ENCODE measurements around the gene ZNF512B.
"Not testable (repeated sequence)": the region's sequence is repeated elsewhere in the genome, so short reads cannot be mapped to it uniquely, and the experiment has no call there.

The ZNF512B gene

DNA sequence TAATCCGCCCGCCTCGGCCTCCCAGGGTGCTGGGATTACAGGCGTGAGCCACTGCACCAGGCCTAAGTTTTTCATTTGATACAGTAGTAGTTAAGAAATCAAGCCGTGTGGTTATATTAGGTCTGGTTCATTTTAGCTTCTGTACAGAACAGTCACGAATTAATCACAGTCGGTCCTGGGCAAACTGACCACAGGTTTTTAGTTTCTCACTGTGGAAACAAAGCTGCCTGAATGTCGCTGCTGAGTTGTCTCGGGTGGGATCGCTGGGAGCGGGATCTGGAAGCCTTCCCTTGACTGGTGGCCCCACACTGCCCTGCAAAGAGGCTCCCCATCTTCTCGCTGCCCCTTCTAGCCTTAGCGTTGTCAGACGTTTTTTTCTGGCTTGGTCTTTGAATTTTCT is 32.1 kb downstream of the ZNF512B start:
- Histone ChIP-seq H3K27ac (ENCODE audit: low read depth, low read length, severe bottlenecking) (no peak overlapping the region), H3K36me3 (ENCODE audit: control insufficient read depth, insufficient read depth, low read length) (peaks cover 73% of the 10 kb centered on the region), H3K4me1 (ENCODE audit: control insufficient read depth, insufficient read depth, low read length, poor library complexity, severe bottlenecking) (no peaks in the 10 kb centered on the region), H3K9me3 (ENCODE audit: control insufficient read depth, low read length) (no peaks in the 10 kb centered on the region), H3K4me3 (ENCODE audit: extremely low read depth, insufficient read depth, low read length, poor library complexity, severe bottlenecking) (no peak overlapping the region)
- WGBS, 2 experiments (ENCODE audit: insufficient coverage in 2 of 2): 93 to 99% methylated on average over 11 to 14 of the region's 14 CpGs

DNA sequence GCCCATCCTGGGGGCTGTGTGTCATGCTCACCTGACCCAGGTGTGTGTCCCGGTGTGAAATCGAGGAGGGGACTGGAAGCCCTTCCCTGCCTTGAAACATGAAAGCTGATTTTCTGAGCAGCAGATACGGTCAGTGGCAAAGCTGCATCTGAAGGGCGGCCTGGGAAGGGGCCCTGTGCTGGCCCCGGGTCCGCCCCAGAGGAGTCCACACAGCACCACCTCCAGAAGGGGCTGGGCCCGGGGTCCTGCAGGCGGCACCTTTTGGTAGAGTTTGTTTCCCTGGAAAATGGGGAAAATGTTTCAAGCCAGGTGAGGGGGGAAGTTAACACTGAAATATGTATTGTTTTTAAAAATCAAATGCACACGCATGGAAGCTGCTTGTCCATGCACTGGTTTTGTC is 34.3 kb downstream of the ZNF512B start:
- Histone ChIP-seq H3K36me3 (ENCODE audit: control insufficient read depth, insufficient read depth, low read length) (peaks cover 85% of the 10 kb centered on the region), H3K27ac (ENCODE audit: low read depth, low read length, severe bottlenecking) (no peak overlapping the region), H3K4me3 (ENCODE audit: extremely low read depth, insufficient read depth, low read length, poor library complexity, severe bottlenecking) (no peak overlapping the region), H3K4me1 (ENCODE audit: control insufficient read depth, insufficient read depth, low read length, poor library complexity, severe bottlenecking) (no peaks in the 10 kb centered on the region), H3K9me3 (ENCODE audit: control insufficient read depth, low read length) (no peaks in the 10 kb centered on the region)
- 97 to 99% methylated on average over 9 of the region's 9 CpGs for WGBS, 2 experiments (ENCODE audit: insufficient coverage in 2 of 2)

DNA sequence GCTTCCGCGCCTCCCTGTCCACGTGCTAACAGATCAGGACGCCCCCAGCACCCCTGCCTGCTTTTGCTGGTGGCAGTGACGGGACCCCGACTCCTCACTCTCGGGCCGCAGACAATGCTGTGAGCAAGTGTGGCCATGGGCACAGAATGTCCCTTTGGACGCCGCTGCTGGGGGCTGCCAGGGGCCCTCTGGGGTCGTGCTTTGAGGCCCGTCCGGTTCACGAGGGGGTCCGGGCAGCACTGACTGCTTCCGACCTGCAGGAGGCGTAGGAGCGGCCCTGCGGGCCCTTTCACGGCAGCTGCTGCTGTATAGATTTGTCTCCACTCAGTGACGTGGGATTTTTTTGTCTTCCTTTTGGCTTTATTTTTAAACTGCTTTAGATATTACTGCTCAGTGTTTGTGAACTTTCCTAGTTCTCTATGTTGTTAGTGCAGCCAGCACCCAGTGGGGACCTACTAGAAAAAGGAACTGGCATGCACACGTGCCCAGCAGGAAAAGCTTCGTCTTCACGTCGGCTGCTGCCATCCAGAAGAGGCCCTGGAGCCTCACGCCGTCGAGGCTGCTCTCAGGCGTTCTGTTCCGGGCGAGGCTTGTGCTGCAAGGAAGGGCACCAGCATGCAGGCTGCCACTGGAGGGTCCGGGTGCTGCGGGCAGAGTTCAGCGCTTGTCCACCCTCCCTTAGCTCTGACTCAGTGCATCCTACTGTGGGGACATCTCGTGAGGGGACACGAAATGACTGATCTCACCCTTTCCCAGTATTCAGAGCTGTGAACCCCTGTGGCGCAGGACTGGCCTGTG is 35.3 kb downstream of the ZNF512B start:
- H3K4me1 ChIP-seq (ENCODE audit: control insufficient read depth, insufficient read depth, low read length, poor library complexity, severe bottlenecking): no peaks in the 10 kb centered on the region
- WGBS, 2 experiments (ENCODE audit: insufficient coverage in 2 of 2): 87 to 91% methylated on average over 27 to 34 of the region's 37 CpGs
- no peak overlapping the region for H3K4me3 ChIP-seq (ENCODE audit: extremely low read depth, insufficient read depth, low read length, poor library complexity, severe bottlenecking)
- no peak overlapping the region for H3K27ac ChIP-seq (ENCODE audit: low read depth, low read length, severe bottlenecking)
- H3K9me3 ChIP-seq (ENCODE audit: control insufficient read depth, low read length): no peaks in the 10 kb centered on the region
- peaks cover 83% of the 10 kb centered on the region for H3K36me3 ChIP-seq (ENCODE audit: control insufficient read depth, insufficient read depth, low read length)

DNA sequence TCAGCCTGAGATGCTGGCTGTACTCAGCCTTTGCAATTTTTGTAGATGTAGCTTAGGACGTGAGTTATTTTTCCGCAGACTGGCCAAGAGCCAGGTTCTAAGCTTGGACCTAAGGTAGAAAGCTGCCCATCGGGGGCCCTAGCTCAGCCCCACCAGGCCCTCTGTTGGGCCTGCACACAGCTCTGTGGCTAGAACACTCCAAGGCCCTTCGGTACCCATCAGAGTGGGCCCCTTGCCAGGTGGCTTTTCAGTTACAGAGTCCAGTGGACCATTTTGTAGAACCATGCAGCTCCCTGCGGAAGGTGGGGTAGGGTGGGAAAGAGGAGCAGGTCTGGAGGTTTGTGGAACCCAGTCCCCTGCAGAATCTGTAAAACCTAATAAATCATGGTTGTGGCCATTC is 36.1 kb downstream of the ZNF512B start:
- Histone ChIP-seq H3K9me3 (ENCODE audit: control insufficient read depth, low read length) (no peaks in the 10 kb centered on the region), H3K4me3 (ENCODE audit: extremely low read depth, insufficient read depth, low read length, poor library complexity, severe bottlenecking) (no peak overlapping the region), H3K27ac (ENCODE audit: low read depth, low read length, severe bottlenecking) (no peak overlapping the region), H3K4me1 (ENCODE audit: control insufficient read depth, insufficient read depth, low read length, poor library complexity, severe bottlenecking) (no peaks in the 10 kb centered on the region), H3K36me3 (ENCODE audit: control insufficient read depth, insufficient read depth, low read length) (peaks cover 86% of the 10 kb centered on the region)
- 95 to 100% methylated on average over 3 to 4 of the region's 5 CpGs for WGBS, 2 experiments (ENCODE audit: insufficient coverage in 2 of 2)

DNA sequence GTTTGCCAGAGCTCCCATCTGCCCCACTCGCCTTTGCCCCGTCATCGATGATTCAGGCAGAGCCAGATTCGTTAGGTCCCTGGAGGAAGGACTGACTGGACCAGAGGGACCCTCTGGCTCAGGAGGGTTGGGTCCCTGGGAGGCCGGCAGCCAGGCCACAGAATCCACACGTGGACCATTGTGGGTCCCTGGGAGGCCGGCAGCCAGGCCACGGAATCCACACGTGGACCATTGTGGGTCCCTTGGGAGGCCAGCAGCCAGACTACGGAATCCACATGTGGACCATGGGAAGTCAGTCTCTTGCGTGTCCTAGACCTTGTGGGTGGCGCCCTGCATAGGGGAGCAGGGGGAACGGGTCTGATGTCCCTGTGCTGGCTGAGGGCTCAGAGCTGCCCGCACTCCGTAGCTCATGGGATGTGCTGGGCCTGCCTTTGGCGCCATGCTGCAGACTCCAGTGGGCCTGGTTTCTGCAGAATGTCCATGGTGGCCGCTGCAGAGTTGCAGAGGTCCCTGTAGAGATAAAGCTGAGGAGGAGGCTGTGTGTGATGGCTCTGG is 37.0 kb downstream of the ZNF512B start:
- no peaks in the 10 kb centered on the region for H3K4me1 ChIP-seq (ENCODE audit: control insufficient read depth, insufficient read depth, low read length, poor library complexity, severe bottlenecking)
- H3K36me3 ChIP-seq (ENCODE audit: control insufficient read depth, insufficient read depth, low read length): peaks cover 86% of the 10 kb centered on the region
- no peaks in the 10 kb centered on the region for H3K9me3 ChIP-seq (ENCODE audit: control insufficient read depth, low read length)
- H3K4me3 ChIP-seq (ENCODE audit: extremely low read depth, insufficient read depth, low read length, poor library complexity, severe bottlenecking): no peak overlapping the region
- no peak overlapping the region for H3K27ac ChIP-seq (ENCODE audit: low read depth, low read length, severe bottlenecking)
- 94 to 96% methylated on average over 13 to 17 of the region's 17 CpGs for WGBS, 2 experiments (ENCODE audit: insufficient coverage in 2 of 2)

DNA sequence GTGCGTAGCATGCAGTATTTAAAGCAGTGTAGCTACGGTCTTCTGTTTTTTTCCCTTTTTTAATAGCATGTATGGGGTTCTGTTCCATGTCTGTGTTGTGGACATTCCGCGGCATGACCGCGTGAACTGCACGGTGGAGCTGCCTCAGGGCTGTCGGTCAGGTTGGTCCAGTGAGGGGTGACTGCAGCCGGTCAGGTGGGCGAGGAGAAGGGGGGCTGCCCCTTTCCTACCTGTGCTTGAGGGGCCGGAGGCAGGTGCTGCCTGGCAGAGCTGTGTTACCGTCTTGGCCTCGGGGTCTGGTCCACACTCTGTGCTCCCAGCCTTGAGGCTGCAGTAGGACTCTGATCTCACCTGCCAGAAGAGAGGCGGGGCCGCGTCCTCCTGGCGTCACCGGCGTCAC is 38.0 kb downstream of the ZNF512B start:
- no peaks in the 10 kb centered on the region for H3K9me3 ChIP-seq (ENCODE audit: control insufficient read depth, low read length)
- peaks cover 85% of the 10 kb centered on the region for H3K36me3 ChIP-seq (ENCODE audit: control insufficient read depth, insufficient read depth, low read length)
- WGBS, 2 experiments (ENCODE audit: insufficient coverage in 2 of 2): 96 to 98% methylated on average over 14 to 18 of the region's 19 CpGs
- no peak overlapping the region for H3K4me3 ChIP-seq (ENCODE audit: extremely low read depth, insufficient read depth, low read length, poor library complexity, severe bottlenecking)
- no peaks in the 10 kb centered on the region for H3K4me1 ChIP-seq (ENCODE audit: control insufficient read depth, insufficient read depth, low read length, poor library complexity, severe bottlenecking)
- H3K27ac ChIP-seq (ENCODE audit: low read depth, low read length, severe bottlenecking): no peak overlapping the region

DNA sequence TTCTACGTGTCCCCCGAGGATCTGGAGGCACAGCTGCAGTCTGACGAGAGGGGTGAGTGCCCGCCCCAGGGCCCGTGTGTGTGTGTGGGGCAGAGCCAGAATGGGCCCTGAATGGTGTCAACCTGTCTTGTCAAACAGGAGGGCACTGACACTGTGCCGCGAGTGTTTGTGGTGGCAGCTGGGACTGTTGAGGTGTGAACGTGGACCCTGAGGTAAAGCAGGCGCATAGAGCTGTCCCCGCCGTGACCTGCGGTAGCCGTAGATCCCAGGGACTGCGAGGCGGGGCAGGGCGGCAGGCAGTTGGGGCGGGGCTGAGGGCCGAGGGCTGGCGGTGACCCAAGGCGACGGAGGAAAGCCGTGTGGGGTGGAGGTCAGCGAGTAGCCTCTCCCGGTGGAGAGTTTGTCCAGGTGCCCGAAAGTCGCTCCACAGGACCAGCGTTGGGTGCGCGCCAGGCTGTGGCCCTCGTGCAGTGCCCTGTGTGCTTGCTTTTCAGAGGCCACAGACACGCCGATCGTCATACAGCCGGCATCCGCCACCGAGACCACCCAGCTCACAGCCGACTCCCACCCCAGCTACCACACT is 38.7 kb downstream of the ZNF512B start:
- no peaks in the 10 kb centered on the region for H3K4me1 ChIP-seq (ENCODE audit: control insufficient read depth, insufficient read depth, low read length, poor library complexity, severe bottlenecking)
- 96% methylated on average over 37 of the region's 37 CpGs for WGBS, 2 experiments (ENCODE audit: insufficient coverage in 2 of 2)

DNA sequence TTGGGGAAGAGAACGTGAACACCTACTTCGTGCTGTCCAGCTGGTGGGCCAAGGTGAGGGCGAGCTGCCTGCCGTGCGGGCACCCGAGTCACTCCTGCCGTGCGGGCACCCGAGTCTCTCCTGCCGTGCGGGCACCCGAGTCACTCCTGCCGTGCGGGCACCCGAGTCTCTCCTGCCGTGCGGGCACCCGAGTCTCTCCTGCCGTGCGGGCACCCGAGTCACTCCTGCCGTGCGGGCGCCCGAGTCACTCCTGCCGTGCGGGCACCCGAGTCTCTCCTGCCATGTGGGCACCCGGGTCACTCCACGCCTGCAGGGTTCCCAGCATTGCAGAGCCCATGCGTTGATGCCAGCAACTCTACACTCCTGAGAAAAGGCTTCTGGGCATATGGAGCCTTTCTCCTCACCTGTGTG is 40.3 kb downstream of the ZNF512B start:
- peaks cover 76% of the 10 kb centered on the region for H3K36me3 ChIP-seq (ENCODE audit: control insufficient read depth, insufficient read depth, low read length)

More for the DNA sequence above, 38.7 kb downstream of the ZNF512B start:
- Histone ChIP-seq H3K36me3 (ENCODE audit: control insufficient read depth, insufficient read depth, low read length) (peaks cover 85% of the 10 kb centered on the region), H3K9me3 (ENCODE audit: control insufficient read depth, low read length) (no peaks in the 10 kb centered on the region), H3K4me3 (ENCODE audit: extremely low read depth, insufficient read depth, low read length, poor library complexity, severe bottlenecking) (no peak overlapping the region), H3K27ac (ENCODE audit: low read depth, low read length, severe bottlenecking) (no peak overlapping the region)

DNA sequence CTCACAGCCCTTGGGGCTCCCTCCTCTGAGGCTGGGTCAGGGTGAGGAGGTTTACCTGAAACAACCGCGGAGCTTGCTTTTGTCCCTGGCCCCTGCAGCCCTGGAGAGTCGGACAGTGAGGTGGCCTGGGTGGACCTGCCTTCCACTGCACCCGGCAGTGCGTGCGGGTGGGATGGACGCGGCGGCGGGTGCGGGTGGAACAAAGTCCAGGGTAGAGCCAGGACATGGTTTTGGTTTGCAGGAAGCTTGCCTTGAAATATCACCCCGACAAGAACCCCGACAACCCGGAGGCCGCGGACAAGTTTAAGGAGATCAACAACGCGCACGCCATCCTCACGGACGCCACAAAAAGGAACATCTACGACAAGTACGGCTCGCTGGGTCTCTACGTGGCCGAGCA is 40.7 kb downstream of the ZNF512B start:
- Histone ChIP-seq H3K36me3 (ENCODE audit: control insufficient read depth, insufficient read depth, low read length) (peaks cover 72% of the 10 kb centered on the region), H3K9me3 (ENCODE audit: control insufficient read depth, low read length) (no peaks in the 10 kb centered on the region), H3K4me3 (ENCODE audit: extremely low read depth, insufficient read depth, low read length, poor library complexity, severe bottlenecking) (no peak overlapping the region), H3K4me1 (ENCODE audit: control insufficient read depth, insufficient read depth, low read length, poor library complexity, severe bottlenecking) (no peaks in the 10 kb centered on the region), H3K27ac (ENCODE audit: low read depth, low read length, severe bottlenecking) (no peak overlapping the region)
- WGBS, 2 experiments (ENCODE audit: insufficient coverage in 2 of 2): 97% methylated on average over 26 of the region's 26 CpGs

More for the DNA sequence above, 40.3 kb downstream of the ZNF512B start:
- H3K4me1 ChIP-seq (ENCODE audit: control insufficient read depth, insufficient read depth, low read length, poor library complexity, severe bottlenecking); H3K27ac ChIP-seq (ENCODE audit: low read depth, low read length, severe bottlenecking); H3K4me3 ChIP-seq (ENCODE audit: extremely low read depth, insufficient read depth, low read length, poor library complexity, severe bottlenecking); H3K9me3 ChIP-seq (ENCODE audit: control insufficient read depth, low read length): not testable (repeated sequence)
- WGBS, 2 experiments (ENCODE audit: insufficient coverage in 2 of 2): 97 to 99% methylated on average over 24 to 31 of the region's 31 CpGs

DNA sequence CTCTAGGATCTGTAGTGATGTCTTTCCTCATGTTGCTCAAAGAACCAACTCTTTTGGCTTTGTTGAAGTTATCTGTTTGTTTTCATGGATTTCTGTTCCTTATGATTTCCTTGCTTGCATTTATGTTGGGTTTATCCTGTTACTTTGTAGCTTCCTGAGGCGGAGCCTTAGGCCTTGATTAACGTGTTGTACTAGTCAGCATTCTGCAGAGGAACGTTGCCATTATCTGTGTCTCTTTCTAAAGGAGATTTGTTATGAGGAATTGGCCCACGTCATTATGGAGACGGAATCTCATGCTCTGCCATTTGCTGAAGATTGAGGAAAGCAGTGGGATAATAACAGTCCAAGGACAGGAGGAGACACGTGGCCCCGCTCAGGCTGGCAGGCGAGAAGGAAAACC is 43.4 kb downstream of the ZNF512B start:
- no peak overlapping the region for H3K27ac ChIP-seq (ENCODE audit: low read depth, low read length, severe bottlenecking)
- 92 to 98% methylated on average over 6 to 7 of the region's 8 CpGs for WGBS, 2 experiments (ENCODE audit: insufficient coverage in 2 of 2)
- H3K4me1 ChIP-seq (ENCODE audit: control insufficient read depth, insufficient read depth, low read length, poor library complexity, severe bottlenecking): no peaks in the 10 kb centered on the region
- H3K4me3 ChIP-seq (ENCODE audit: extremely low read depth, insufficient read depth, low read length, poor library complexity, severe bottlenecking): no peak overlapping the region
- peaks cover 47% of the 10 kb centered on the region for H3K36me3 ChIP-seq (ENCODE audit: control insufficient read depth, insufficient read depth, low read length)
- H3K9me3 ChIP-seq (ENCODE audit: control insufficient read depth, low read length): no peaks in the 10 kb centered on the region

DNA sequence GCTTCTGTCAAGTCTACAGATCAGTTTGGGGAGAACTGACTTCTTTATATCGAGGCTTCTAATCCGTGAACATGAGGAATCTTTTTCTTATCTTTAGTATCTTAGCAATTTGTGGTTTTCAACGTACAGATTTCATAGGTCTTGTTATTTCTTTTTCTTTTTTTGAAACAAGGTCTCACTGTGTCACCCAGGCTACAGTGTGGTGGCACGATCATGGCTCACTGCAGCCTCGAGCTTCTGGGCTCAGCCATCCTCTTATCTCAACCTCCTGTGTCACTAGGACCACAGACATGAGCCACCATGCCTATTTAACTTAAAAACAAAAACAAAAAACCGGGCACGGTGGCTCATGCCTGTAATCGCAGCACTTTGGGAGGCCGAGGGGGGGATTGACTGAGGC is 45.5 kb downstream of the ZNF512B start:
- WGBS, 2 experiments (ENCODE audit: insufficient coverage in 2 of 2): 94 to 95% methylated on average over 7 to 9 of the region's 9 CpGs
- peaks cover 34% of the 10 kb centered on the region for H3K36me3 ChIP-seq (ENCODE audit: control insufficient read depth, insufficient read depth, low read length)
- no peak overlapping the region for H3K27ac ChIP-seq (ENCODE audit: low read depth, low read length, severe bottlenecking)
- no peaks in the 10 kb centered on the region for H3K9me3 ChIP-seq (ENCODE audit: control insufficient read depth, low read length)
- H3K4me3 ChIP-seq (ENCODE audit: extremely low read depth, insufficient read depth, low read length, poor library complexity, severe bottlenecking): no peak overlapping the region
- no peaks in the 10 kb centered on the region for H3K4me1 ChIP-seq (ENCODE audit: control insufficient read depth, insufficient read depth, low read length, poor library complexity, severe bottlenecking)

All from mesodermal cell (in vitro differentiated cells).